Stimulated activated CD4-positive, alpha-beta T cell treated with anti-CD3 and anti-CD28 coated beads, Interleukin-15, amount 100 ng/mL, for 1 hour (primary cell): ENCODE results near the gene LDLRAD3.

Source experiments
- DNase-seq, 2 donors: peaks; one replicate each; pipeline ENCODE4 v3.0.0-alpha.2; 2020; ENCODE audit warnings: low read depth in 1 of 2, low spot score in 1 of 2

LDLRAD3 gene

GRCh38 chr11:36229091-36229705, 285.3 kb downstream of the LDLRAD3 start:
- DNase-seq = no peak

DNA sequence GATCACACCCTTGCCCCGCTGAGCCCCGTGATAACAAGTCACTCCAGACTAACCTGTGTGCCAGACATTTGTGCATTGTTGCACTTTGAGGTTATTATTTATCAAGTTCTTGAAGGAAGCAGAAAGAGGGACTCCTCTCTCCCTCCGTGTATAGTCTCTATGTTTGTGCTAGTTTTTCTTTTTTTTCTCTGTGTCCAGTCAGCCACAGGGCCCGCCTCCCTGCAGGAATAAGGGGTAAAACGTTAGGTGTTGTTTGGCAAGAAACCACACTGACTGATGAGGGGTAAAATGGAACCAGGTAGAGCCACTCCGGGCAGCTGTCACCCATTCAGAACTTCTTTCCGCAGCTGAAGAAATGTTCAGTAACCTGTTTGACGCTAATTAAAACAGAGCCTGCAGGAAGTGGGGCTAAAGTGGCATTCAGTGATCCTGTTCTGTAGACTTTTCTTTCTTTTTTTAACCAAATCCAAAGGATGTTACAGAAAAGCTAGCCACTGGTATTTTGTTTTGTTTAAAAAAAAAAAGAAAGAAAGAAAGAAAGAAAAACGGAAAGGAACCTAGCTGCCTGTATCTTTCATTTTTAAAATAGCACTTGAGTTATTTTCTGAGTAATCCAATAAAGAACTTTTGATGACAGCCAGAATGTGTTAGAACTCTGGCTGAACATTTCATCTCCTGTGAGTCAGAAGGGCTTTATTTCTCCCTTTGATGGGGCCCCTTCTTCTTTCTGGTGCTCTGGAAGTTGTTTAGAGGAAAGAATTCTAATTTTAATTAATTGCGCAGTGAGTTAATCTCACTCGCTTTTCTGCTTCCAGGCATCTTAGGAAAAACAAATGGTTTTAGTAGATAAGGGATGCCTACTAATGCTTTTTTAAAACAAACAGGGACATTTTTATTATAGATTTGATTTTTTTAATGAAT, 287.2 kb downstream of the LDLRAD3 start:
- DNase-seq = no peak

- DNase-seq = no peak
Observed at GRCh38 chr11:36233204-36233603, 289.3 kb downstream of the LDLRAD3 start.

GRCh38 chr11:36234825-36235224, 291.0 kb downstream of the LDLRAD3 start:
- no peak for DNase-seq

DNA sequence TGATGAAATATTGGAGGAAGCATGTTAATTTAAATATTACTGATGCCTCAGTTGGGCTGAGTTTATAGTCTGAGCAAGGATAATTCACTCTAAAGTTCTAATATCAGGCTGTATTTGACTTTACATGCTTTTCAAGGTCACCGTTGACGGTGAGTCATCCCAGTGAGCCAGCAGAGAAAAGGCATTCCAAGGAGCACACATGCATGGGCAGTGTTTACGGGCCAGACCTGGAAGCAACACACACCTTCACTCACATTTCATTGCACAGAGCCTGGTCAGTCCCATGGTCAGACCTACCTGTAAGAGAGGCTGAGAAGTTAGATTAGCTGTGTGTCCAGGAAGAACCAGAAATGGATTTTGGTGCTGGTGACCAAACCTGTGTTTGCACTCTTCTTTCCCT, 291.9 kb downstream of the LDLRAD3 start:
- no peak for DNase-seq

- DNase-seq = no peak
Observed at GRCh38 chr11:36237391-36237790, 293.5 kb downstream of the LDLRAD3 start.

DNA sequence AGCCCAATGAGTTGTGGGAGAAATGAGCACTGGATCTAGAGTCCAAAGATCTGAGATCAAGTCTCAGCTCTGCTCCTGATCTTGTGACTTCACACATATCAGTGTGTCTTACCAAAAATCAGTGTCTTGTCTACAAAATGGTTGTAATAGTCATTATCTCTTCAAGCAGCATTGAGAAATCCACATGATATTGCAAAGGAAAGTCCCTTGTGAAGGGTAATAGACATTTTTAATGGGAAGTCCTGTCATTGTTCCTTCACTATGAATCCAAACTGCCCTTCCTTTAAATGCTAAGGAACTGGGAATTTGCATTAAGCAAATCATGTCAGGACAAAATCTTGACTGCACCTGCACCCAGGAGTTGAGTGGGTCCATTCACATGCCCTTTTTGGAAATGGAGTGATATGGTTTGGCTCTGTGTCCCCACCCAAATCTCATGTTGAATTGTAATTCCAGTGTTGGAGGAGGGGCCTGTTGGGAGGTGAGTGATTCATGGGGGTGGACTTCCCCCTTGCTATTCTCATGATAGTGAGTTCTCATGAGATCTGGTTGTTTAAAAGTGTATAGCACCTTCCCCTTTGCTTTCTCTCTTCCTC, 294.3 kb downstream of the LDLRAD3 start:
- no peak for DNase-seq

- no peak for DNase-seq
Observed at GRCh38 chr11:36238881-36239280, 295.0 kb downstream of the LDLRAD3 start.

DNA sequence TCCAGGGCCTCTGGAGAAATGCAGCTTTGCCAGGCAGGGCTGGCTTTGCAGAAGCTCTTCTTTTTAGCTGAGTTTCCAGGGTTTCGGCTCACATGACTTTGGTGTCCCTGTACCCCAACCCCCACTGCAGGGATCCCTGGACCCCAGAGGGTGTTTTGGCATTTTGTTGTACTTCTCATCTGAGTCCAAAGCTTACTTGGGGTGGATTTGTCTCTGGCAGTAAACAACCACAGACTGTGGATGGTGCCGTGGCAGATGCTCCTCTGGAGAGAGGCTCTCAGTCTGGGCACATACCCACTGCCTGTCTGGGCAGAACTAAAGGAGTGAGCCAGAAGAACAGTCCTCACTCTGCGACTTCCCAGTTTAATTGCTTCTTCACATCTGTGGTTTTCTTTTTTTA, 295.8 kb downstream of the LDLRAD3 start:
- no peak for DNase-seq

- no peak for DNase-seq
Observed at GRCh38 chr11:36240173-36240572, 296.3 kb downstream of the LDLRAD3 start.

GRCh38 chr11:36240801-36241200, 296.9 kb downstream of the LDLRAD3 start:
- DNase-seq = no peak

DNA sequence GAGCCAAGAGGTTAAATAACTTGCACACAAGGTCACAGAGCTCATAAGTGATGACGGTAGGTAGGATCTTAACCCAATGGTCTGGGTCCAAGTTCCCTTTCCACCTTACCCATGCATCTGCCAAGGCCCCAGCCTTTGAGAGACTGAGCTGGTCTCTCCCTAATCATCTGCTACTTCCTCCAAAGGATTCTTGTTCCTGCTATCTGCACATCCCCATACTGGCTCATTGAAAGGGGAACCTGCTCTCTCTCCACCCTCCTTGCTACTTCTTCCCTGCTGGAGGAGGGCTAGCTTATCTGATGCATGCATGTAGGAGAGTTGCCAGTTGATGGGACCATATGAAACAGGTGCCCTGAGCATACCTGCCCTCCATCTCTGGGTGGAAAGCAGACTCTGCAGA, 297.6 kb downstream of the LDLRAD3 start:
- DNase-seq = no peak

DNA sequence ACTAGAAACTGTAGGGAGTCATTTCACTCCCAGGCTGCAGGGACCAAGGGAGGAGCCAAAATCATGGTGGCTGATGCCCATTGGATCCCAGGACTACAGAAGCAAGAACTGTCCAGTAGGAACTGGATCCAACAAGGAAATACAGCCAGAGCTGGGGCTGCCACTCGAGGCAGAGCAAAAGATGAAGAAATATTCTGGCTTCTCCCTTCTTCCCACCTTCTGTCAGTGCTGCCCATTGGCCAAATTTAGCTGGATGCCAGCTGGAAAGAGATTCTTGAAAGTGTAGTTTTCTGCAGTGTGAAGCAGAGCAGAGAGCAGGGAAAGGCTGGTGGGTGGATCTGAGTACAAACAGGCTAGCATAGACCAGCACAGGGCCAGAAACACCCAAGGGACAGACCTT, 299.8 kb downstream of the LDLRAD3 start:
- DNase-seq = no peak

DNA sequence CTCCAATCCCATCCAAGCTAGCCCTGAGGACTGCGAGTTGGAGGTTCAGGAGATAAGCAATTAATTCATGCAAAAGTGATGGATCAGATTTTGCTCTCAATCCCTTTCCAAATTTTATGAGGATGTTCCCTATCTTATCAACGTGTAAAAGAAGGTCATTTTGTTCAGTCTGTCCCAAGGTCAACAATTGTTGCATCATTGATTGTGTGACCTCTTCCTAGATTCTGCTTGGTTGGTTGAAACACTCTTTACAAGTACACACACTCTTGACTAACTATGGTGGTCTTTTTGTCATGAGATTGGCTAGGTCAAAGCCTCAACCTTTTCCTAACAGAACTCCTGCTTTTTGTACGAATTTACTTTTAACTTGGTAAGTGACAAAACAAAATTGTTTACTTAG, 303.6 kb downstream of the LDLRAD3 start:
- DNase-seq = no peak

GRCh38 chr11:36248436-36248835, 304.6 kb downstream of the LDLRAD3 start:
- DNase-seq = no peak

- DNase-seq = no peak
Observed at GRCh38 chr11:36249246-36249645, 305.4 kb downstream of the LDLRAD3 start.

- no peak for DNase-seq
Observed at GRCh38 chr11:36251823-36252222, 308.0 kb downstream of the LDLRAD3 start.

DNA sequence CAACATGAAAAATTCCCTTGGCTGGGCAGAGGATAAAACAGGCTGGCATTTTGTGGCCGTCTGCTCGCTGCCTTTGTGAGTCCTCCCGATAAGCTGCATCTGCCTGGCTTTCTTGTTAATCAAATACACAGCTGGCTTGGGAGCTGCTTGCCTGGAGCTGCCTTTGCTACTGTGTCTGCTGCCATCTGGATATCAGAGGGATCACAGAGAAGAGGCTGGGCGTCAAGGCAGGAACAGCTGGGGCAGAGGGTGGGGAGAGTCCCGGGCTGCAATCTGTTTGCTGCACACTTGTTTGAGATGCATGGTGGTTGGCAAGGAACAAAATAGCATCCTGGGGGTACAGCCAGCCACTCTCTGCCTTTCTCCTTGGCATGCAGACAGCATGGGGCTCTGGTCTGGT, 309.4 kb downstream of the LDLRAD3 start:
- DNase-seq = no peak

GRCh38 chr11:36254713-36255112, 310.9 kb downstream of the LDLRAD3 start:
- DNase-seq = no peak

- no peak for DNase-seq
Observed at GRCh38 chr11:36257351-36257750, 313.5 kb downstream of the LDLRAD3 start.

DNA sequence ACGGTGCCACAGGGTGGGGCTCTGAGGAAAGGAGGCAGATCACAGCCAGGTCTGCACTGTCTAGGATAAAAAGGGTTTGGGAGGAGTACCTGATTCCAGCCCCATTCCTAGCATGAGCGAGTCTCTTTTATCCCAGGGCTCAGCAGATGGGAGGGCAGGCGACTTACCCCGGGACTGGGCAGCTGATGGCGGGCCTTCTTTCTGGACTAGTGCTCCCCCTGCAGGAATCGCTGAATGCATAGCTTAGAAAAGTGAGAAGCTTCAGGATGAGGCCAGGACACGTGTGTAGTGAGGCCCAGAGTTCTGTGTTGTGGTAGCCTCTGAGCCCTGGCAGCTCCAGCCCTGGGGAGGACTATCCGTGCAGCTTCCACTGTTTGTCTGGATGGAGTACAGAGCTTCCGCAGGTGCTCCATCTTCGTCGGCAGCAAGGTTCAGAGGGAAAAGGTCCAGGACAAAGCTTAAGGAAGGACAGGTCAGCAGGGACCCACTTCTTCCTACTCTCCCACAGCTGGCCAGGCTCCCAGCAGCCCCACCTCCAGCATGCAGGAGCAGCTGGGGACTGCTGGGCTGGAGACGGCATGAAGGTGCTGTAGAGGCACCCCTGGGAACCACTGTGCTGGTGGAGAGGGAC, 315.0 kb downstream of the LDLRAD3 start:
- DNase-seq = no peak

DNA sequence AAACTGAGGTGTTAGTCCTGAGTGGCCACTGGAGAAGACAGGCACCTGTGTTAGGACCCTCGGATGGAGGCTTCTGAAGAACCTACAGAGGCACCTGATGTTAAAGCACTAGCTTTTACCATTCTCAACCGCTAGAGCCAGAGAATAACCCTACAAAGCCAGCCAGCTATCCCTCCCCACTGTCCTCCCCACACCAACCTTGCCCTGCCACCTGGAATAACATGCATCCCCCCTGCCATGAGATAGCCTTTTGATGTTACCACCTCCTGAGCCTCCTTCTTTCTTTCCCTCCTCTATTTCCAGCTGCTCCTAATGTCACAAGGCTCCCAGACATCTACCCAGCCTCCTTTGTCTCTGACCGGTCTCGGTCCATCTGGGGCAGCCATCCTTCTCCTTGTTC, 317.2 kb downstream of the LDLRAD3 start:
- DNase-seq = no peak
